GM13977 (cell line): ENCODE results near the gene C4orf17.
"Not testable (repeated sequence)": the region's sequence is repeated elsewhere in the genome, so short reads cannot be mapped to it uniquely, and the experiment has no call there.

Experiments used
- DNase-seq: peaks from one replicate; pipeline ENCODE4 v3.0.0; 2012; ENCODE audit warnings: low spot score
- CTCF ChIP-seq: IDR thresholded peaks from 2 replicates; pipeline ENCODE4 v1.5.1; 2012; ENCODE audit warnings: mild to moderate bottlenecking, control low read depth; ENCODE audit not compliant: insufficient read depth; ENCODE audit errors: extremely low read depth, missing control alignments
- in situ Hi-C: fragments of 300-500 bp; cut with MboI; formaldehyde crosslinking; loops from one replicate; pipeline ENCODE4 v1.12.0; 2022; ENCODE audit warnings: low sequenced_read_pairs, low pct_unique_long_range_greater_than_20kb, mixed read lengths, inconsistent platforms; ENCODE audit not compliant: unreplicated experiment

The C4orf17 gene

GRCh38 chr4:99529956-99530355 lies 19.1 kb downstream of the C4orf17 start:
- in situ Hi-C loops, result no loop called here
- TF ChIP-seq CTCF, result no peak
- no peak for DNase-seq

- in situ Hi-C loops, DNase-seq: not testable (repeated sequence)
Observed at GRCh38 chr4:99534699-99535098, 23.9 kb downstream of the C4orf17 start.

- DNase-seq, result no peak
- in situ Hi-C loops, result no loop called here
- TF ChIP-seq CTCF, result no peak
Observed at GRCh38 chr4:99536271-99536670, 25.4 kb downstream of the C4orf17 start.

- TF ChIP-seq CTCF, result no peak
- in situ Hi-C loops, result no loop called here
- DNase-seq, result no peak
Observed at GRCh38 chr4:99536848-99537247, 26.0 kb downstream of the C4orf17 start.

GRCh38 chr4:99537674-99538073 lies 26.9 kb downstream of the C4orf17 start:
- no peak for TF ChIP-seq CTCF
- in situ Hi-C loops, result no loop called here
- no peak for DNase-seq

GRCh38 chr4:99540277-99540939 lies 29.6 kb downstream of the C4orf17 start:
- no peak for DNase-seq
- no peak for TF ChIP-seq CTCF
- in situ Hi-C loops, result no loop called here

- DNase-seq, result no peak
- in situ Hi-C loops, result no loop called here
- TF ChIP-seq CTCF, result no peak
Observed at GRCh38 chr4:99552872-99553271, 42.1 kb downstream of the C4orf17 start.
